Mucosa of gallbladder (tissue), 1 donor: ENCODE results near the gene MAD1L1. TPM values are rescaled to one million over a fixed set of nuclear protein-coding genes. Genes with fewer than 3 reads are reported as not detected.

ENCODE experiments used
- DNase-seq: peaks from one replicate; pipeline ENCODE4 v3.0.0-alpha.2; 2020; ENCODE audit warnings: low spot score
- total RNA-seq: library from RNA; stranded (reverse); gene quantifications from one replicate; pipeline ENCODE4 v1.2.1, GENCODE V29; 2021
- donor health status: DM: no; HTN: no; CAD: no.

MAD1L1 gene
- total RNA-seq, 1 donor from 2014 or later = 50.5 TPM

DNA sequence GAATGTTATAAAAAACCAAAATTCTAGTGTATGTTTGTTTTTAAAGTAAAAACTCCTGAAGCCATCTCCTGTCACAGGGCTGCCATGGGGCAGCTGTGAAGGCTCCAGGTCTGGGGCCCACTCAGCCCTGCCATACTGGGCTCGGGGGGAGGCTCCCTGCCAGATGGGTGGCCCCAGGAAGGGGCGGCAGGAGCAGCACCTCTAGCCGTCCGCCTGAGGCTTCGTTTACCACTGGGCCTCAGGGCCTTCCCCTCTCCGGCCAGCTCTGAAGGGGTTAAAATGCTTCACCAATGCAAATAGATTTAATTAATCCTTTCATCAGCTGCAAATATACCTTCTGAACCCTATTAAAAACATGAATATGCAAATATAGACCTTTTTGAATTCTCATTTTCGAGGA, 423.7 kb downstream of the MAD1L1 start:
- DNase-seq = no peak

DNA sequence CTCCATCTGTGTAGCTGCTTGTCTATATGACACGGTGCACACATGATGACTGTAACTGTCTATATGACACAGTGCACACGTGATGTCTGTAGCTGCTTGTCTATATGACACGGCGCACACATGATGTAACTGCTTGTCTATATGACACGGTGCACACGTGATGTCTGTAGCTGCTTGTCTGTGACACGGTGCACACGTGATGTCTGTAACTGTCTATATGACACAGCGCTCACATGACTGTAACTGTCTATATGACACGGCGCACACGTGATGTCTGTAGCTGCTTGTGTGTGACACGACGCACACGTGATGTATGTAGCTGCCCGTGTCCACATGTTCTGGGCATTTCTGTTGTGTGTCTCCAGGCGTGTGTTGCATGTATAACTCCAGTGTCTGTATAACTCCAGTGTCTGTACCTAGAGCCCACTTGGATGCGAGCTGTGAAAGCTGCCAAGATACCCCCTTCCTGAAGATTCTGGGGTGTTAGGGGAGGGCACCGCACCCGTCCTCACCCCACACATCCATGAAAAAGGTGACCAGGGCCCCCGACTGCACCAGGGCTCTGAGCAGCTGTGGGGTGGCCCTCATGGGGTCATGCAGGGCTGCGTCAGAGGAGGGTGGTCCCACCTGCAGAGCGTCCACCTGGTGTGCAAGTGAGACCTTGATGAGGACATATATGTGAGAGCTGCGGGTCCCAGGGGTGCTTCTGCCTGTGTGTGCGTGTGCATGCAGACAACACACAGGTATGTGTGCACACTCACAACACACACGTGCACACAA, 424.7 kb downstream of the MAD1L1 start:
- no peak for DNase-seq

DNA sequence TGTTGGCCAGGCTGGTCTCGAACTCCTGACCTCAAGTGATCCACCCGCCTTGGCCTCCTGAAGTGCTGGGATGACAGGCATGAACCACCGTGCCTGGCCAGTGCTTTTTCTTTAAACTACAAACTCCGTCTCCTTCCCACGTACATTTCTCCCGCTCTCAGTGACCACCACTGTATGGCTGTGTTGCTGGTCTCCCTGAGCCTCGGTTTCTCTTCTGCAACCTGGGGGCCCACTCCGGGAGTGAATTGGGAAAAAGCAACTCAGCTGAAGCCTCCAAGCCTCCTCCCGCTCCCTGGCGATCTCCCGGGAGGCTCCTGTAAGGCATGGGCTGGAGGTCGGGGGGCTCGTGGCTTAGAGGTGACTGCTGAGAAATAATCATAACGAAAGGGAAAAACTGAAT, 426.4 kb downstream of the MAD1L1 start:
- DNase-seq = no peak

DNA sequence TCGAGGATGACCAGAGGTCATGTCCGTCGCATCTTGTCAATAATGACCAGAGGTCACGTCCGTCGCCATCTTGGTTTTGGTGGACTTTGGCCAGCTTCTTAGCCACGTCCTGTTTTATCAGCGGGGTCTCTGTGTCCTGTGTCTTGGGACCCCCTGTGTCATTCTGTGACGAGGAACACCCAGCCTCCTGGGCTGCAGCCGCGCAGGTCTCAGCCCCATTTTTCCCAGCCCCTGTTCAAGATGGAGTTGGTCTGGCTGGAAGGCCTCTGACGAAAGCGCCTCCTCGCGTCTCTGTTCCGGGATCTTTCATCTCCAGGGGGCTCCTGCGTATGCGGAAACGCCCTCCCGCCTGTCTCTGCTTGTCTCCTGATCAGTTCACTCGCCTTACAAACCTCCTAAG, 428.4 kb downstream of the MAD1L1 start:
- no peak for DNase-seq

DNA sequence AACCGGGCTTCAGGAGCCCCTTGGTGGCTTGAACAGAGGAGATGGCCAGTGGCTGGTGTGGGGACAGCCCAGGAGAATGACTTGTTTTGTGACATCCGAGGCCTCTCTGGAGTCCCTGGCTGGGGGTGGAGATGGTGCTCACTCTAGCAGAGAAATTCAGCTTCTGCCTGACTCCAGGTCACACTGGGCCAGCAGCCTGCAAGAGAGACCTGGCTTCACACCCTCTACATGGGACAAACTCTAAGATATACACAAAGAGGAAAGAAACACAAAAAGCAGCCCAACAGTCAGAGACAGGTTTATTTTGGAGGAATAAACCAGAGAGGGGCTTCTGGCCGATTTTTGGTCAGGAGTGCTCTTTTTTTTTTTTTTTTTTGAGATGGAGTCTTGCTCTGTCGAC, 429.8 kb downstream of the MAD1L1 start:
- DNase-seq = no peak

DNA sequence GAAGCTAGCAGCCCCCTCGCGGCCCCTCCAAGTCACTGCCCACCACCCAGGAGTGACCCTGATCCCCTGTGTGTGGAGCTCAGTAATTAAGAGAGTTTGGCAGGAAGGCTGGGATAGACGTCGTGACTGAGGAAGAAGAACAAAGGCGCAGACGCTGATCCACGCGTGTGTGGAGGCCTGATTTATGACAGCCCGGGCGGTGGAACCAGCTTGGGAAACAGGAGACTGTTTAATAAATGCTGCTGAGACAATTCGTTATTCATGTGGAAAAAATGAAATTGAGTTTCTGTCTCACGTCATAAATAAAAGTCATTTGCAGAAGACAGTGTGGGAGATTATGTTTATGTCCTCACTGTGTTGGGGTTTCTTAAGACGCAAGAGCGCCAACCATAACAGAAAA, 431.8 kb downstream of the MAD1L1 start:
- no peak for DNase-seq

DNA sequence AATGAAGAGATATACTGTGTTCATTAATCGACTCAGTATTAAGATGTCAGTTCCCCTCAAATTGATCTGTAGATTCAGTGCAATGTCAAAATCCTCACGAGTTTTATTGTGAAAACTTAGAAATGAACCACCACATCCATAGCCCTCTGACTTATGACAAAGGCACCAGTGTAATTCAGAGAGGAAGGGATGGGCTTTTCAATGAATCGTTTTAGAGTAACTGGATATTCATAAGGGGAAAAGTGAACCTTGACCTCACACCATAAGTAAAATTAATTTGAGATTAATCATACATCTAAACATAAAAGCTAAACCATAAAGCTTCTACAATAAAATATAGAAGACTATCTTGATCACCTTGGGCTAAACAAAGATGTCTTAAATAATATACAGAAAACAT, 434.6 kb downstream of the MAD1L1 start:
- no peak for DNase-seq

DNA sequence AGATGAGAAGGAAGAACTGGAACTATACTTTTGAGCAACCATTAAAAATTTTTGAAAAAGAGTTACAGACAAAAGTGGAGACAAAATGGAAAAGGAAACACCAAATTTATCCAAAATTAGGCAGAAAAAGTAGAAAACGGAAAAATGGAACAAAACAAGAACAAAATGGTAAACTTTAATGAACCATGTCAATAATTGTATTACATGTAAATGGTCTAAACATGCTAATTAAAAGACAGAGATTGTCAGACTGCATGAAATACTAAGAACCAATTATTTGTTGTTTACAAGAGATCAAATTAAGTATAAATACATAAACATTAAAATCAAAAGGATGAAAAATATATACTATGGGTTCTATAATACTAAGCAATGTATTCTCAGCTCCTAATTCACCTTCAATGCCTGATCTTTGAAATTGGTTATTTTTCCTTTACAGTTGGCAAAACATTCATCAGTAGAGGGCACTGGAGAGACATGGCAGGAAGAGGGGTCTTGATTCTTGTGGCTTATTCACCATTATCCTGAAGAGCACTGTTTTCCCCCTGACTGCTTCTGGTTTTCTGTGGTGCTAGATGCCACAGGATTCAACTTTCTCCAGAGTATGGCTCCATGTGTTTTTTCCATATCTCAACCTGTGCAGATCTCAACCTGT, 437.7 kb downstream of the MAD1L1 start:
- no peak for DNase-seq

DNA sequence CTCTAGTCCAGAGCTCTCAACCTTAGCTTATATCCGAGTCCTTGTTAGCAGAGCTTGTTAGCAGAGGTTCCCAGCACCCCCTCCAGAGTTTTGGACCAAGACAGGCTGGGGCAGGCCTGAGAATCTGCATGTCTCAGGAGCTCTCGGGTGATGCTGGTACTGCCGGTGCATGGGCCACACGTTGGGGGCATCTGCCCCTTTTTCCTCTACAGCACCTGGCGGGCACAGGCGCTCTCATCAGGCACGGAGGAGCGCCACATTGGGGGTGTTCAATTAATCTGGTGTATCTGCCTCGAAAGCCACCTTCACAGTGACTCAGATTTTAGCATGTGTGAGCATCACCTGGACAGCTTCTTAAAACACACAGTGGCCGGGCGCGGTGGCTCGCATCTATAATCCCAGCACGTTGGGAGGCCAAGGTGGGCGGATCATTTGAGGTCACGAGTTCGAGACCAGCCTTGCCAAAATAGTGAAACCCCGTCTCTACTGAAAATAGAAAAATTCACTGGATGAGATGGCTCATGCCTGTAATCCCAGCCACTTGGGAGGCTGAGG, 445.0 kb downstream of the MAD1L1 start:
- no peak for DNase-seq

DNA sequence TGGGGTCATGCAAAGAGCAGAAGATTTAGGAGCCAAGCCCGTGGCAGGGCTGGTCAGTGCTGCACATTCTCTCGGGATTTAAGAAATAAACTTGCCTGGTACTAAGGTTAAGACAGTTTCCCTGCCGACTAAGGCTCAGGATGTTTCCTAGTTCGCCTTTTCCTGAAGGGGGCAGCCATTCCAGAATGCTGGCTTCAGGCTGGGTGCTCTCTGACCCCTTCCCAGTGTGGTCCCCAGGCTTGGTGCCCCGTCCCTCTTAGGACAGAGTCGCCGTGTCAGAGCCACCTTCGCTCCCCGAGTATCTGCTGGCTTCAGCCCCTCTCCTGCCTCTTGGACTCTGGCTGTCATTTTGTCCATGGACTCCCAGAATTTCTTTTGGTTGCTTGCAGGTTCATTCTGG, 445.5 kb downstream of the MAD1L1 start:
- DNase-seq = no peak

DNA sequence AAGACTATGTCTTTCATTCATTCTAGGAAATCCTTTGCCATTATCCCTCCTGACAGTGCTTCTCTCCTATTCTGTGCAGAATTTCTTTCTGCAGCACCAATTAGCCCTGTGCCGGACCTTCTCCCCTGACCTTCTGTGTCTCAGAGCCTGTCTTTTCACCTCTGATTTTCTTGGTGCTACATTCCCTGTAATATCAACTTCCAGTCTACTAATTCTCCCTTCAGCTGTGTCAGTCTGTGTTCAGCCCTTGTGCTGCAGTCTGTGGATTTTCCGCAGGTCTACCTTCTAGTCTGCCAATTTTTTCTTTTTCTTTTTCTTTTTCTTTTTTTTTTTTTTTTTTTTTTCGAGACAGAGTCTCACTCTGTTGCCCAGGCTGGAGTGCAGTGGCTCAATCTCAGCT, 446.9 kb downstream of the MAD1L1 start:
- no peak for DNase-seq

DNA sequence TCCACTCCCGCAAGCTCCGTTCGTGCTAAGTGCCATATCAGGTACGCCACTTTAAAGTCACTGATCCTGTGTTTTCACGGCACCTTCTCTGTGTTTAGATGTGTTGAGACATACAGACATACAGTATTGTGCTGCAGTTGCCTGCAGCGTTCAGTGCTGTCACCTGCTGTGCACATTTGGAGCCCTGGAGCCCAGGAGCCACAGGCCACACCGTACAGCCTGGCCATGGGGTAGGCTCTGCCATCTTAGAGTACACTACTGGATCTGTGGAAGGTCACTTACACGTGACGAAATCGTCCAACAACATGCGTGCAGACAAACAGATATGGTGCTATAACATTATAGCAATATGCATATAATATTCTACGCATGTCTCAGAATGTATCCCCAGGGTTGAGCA, 451.4 kb downstream of the MAD1L1 start:
- no peak for DNase-seq

DNA sequence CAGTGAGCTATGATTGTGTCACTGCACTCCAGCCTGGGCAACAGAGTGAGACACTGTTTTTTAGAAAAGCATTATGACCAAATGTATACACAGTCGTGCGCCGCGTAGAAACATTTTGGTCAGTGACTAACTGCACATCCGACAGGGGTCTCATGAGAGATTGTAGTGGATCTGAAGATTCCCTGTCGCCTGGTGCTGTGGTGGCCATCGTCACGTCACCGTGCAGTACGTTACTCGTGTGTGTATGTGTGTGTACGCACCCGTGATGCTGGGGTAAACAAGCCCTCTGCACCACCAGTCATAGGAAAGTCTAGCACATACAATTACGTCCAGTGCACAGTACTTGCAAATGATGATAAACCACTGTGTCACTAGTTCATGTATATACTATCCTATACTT, 453.3 kb downstream of the MAD1L1 start:
- DNase-seq = no peak

DNA sequence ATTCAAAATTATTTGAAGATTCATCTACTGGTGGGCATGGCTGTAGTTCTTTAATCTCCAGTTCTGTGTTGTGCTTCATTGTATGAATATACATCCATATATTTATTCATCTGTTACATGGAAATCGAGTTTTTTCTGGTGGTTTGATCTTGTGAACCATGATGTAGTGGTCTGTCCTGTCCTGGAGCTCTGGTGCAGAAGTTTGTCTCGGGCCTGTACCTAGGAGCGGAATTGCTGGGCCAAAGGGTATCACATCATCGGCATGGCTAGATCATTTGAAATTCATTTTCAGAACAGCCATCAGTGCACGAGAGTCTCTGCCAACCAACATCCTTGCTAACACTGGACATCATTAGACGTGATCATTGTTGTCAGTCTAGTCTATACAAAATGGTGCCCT, 455.6 kb downstream of the MAD1L1 start:
- DNase-seq = no peak

DNA sequence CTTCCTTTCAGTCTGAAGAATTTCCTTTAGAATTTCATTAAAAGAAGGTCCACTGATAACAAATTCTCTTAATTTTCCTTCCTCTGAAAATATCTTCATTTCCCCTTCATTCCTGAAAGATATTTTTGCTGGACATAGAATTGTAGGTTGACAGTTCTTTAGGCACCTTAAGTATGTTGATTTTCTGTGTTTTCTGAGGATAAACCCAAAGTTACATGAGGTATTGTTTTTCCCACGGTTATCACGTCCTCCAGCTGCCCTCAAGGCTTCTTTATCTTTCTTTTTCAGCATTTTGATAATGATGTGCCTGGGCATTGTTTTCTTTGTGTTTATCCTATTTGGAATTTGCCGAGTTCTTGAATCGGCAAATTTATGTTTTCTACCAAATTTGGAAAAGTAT, 457.4 kb downstream of the MAD1L1 start:
- no peak for DNase-seq

DNA sequence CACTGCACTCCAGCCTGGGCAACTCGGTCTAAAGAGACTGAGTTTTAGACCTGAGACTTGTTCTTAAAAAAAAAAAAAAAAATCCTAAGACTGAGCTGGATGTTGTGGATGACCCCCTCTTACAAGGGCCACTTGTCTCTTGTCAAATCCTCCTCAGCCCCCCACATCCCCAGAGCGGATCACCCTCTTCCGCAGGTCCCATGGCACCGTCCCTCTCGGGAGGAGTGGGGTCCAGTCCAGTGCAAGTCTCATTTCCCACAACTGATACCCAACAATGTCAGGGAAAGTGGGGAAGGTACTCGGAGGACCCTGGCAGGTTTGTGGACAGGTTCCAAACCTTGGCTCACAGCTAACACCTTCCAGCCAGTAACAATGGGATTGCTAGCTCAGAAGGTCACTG, 462.4 kb downstream of the MAD1L1 start:
- DNase-seq = no peak

DNA sequence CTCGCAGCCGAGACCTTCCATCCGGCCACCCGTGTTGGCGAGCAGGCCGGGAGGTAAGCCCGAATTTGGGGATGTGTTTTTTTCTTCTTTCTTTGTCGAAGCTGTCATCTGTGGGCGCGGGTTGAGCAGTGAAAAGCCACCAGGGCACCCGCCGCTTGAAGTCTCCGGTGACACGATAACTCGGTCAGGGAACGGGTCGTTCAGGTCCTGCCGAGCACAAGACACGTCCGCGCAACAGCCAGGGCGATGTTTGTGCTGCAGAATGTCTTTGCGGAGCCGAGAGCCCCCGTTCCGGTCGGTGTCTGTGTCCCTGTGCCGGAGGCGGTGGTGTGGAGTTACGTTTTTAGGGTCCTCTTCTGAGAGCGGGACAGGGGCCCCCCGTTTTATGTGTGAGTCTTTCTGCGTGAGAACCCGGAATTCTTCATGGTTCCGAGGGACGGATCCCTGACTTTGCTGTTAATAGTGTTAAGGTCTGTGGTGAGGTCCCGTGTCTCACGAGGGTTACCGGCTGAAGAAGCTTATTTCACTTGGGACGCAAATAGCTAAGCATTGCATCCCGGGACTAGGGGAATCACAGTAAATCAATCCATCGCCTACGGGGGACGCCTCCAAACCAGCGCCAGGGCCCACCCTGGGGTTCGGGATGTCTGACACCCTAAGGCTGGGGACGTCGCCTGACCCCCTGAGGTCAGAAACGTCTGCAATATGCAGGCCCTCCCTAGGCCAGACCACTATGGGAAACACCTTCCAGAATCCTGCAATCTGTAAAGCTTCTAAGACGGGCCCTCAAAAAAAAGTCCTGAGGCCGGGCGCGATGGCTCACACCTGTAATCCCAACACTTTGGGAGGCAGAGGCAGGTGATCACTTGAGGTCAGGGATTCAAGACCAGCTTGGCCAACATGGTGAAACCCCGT, 463.2 kb downstream of the MAD1L1 start:
- no peak for DNase-seq

DNA sequence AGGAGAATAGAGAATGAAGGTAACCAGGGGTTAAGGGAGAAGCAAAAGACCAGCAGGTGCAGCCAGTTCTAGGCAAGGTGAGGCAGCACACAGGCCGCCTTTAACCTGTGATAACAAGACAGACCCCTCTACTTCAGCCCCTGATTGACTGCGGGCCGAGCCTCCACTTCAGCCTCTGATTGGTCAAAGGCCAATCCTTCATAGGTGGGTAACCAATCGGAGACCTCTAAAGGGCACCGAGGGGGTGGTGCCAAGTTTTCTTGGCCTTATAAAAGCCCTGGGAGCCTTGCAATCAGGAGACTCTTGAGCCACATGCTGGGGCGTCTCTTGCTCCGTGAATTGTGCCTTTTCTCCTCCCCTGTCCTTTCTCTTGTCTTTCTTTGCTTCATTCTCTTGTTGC, 463.9 kb downstream of the MAD1L1 start:
- no peak for DNase-seq

DNA sequence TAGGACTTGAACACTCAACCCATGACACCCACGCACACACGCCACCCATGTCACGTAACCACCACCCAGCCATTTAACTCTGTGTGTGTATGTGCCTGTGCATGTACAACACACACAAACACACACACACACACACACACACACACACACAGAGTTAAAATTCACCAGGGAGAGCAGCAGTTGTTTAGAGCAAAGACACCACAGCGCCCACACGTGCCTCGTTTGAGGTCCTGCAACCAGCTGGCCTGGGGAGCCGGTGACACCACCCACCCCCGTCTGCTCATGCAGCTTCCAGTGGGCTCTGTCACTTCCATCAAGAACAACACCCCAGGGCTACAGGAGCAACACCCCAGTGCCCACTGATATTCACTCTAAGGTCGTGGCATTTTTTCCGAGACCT, 465.2 kb downstream of the MAD1L1 start:
- DNase-seq = no peak
